Muscle layer of colon (tissue), 2 donors: ENCODE measurements around the gene B4GALT1.
A peak's percentile ranks its signal among the peaks of the same experiment; 100 is the strongest.

Source experiments
- H3K27ac ChIP-seq: one replicate; pipeline ENCODE4 v1.7.0; 2013; ENCODE audit warnings: low read depth, mild to moderate bottlenecking, low read length, moderate library complexity
- H3K27me3 ChIP-seq, 2 donors: one replicate each; pipeline ENCODE4 v1.7.0; 2013; ENCODE audit warnings: low read length in 2 of 2, mild to moderate bottlenecking in 2 of 2; ENCODE audit not compliant: insufficient read depth in 2 of 2, control insufficient read depth in 1 of 2
- H3K36me3 ChIP-seq: one replicate; pipeline ENCODE4 v1.7.0; 2013; ENCODE audit warnings: mild to moderate bottlenecking, low read length; ENCODE audit not compliant: insufficient read depth
- H3K4me1 ChIP-seq: one replicate; pipeline ENCODE4 v1.7.0; 2013; ENCODE audit warnings: mild to moderate bottlenecking, low read length; ENCODE audit not compliant: insufficient read depth
- H3K4me3 ChIP-seq, 2 donors: one replicate each; pipeline ENCODE4 v1.7.0; 2013; ENCODE audit warnings: low read length in 2 of 2, low read depth in 1 of 2, mild to moderate bottlenecking in 1 of 2, moderate library complexity in 1 of 2
- H3K9ac ChIP-seq: one replicate; pipeline ENCODE4 v1.7.0; 2013; ENCODE audit warnings: low read length
- H3K9me3 ChIP-seq: one replicate; pipeline ENCODE4 v1.7.0; 2013; ENCODE audit warnings: mild to moderate bottlenecking, low read length
- donor health status: abdominal sarcoma.
- donor health status: Adenocarcinoma of cecum.

B4GALT1 gene

DNA sequence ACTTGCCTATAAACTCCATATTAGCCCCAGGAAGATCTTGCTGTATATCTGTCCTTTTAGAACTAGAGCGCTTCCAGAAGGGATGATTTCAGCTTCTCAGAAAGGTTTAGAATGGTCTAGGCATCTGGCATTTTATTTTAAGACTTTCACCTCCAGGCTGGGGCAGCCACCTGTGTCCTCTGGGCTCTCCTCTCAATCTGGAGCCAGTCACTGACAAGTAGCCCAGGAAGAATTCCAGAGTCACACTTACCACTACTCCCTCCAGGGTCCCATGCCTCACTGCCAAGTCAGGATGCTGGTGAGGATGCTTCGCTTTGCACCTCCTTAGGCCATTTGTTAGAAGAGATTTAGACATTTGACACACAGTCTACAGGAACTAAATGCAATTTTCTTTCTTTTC, 20.8 kb downstream of the B4GALT1 start:
- Histone ChIP-seq H3K9me3 (no peaks in the 10 kb centered on the region), H3K4me1 (peaks cover 56% of the 10 kb centered on the region), H3K9ac (no peak overlapping the region), H3K4me3 (no peak overlapping the region), H3K36me3 (no peaks in the 10 kb centered on the region), H3K27ac (no peak overlapping the region), H3K27me3 (no peaks in the 10 kb centered on the region)

DNA sequence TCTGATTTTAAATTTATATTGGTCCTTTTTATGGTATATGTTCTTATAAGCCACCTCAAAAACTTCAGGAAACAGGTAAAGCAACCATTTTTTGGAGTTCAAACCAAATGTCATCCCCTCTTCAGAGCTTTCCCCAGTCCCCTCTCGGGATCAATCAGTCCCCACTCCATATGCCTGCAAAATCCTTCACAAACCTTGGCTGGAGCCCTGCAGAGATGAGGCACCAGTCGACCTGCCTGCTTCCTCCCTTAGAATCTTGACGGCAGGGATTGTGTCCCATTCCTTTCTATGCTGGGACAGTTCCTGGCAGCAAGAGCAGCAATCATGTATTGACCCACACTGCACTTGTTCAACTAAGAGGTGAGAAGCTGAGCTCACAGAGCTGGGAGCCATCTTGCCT, 22.6 kb downstream of the B4GALT1 start:
- Histone ChIP-seq H3K9me3 (no peaks in the 10 kb centered on the region), H3K36me3 (no peaks in the 10 kb centered on the region), H3K4me1 (peaks cover 61% of the 10 kb centered on the region), H3K27me3 (no peaks in the 10 kb centered on the region), H3K9ac (no peak overlapping the region), H3K4me3 (no peak overlapping the region), H3K27ac (no peak overlapping the region)

DNA sequence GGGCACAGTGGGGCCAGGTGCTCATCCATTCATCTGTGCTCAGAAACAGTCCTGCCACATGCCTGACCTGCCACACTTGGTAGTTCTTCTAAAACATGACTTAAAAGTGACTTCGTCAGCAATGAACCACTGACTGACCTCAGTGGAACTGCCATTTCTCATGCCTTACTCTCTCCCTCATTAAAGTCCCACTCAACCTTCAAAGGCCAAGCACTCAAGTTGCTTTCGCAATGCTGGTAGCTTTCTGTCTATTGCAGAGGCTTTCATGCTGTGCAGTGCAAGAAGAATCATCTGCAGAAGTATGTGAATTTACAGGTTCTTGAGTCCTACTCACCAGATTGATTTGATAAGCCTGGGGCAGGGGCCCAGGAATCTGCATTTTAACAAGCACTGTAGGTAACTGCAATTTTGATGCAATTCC, 23.9 kb downstream of the B4GALT1 start:
- H3K4me1 ChIP-seq: peaks cover 68% of the 10 kb centered on the region

DNA sequence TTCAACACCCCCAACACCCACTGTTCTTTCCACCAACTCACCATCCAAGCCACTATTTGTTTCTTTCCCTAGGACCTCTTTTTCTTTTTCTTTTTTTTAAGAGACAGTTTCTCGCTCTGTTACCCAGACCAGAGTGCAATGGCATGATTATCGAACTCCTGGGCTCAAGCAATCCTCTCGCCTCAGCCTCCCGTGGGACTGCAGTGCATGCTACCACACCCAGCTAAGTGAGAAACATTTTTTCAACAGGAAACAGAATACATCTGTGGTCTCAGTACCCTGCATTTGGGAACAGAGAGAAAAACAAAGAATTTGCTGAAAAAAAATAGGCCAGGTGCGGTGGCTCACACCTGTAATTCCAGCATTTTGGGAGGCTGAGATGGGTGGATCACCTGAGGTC, 24.6 kb downstream of the B4GALT1 start:
- no peak overlapping the region for H3K4me3 ChIP-seq
- H3K9ac ChIP-seq: no peak overlapping the region
- no peak overlapping the region for H3K27ac ChIP-seq
- H3K4me1 ChIP-seq: peaks cover 66% of the 10 kb centered on the region
- no peaks in the 10 kb centered on the region for H3K36me3 ChIP-seq
- no peaks in the 10 kb centered on the region for H3K9me3 ChIP-seq
- H3K27me3 ChIP-seq: no peaks in the 10 kb centered on the region

More for the DNA sequence above, 23.9 kb downstream of the B4GALT1 start:
- H3K9me3 ChIP-seq: no peaks in the 10 kb centered on the region
- no peaks in the 10 kb centered on the region for H3K36me3 ChIP-seq
- H3K27ac ChIP-seq: no peak overlapping the region
- H3K4me3 ChIP-seq: no peak overlapping the region
- no peak overlapping the region for H3K9ac ChIP-seq
- no peaks in the 10 kb centered on the region for H3K27me3 ChIP-seq

DNA sequence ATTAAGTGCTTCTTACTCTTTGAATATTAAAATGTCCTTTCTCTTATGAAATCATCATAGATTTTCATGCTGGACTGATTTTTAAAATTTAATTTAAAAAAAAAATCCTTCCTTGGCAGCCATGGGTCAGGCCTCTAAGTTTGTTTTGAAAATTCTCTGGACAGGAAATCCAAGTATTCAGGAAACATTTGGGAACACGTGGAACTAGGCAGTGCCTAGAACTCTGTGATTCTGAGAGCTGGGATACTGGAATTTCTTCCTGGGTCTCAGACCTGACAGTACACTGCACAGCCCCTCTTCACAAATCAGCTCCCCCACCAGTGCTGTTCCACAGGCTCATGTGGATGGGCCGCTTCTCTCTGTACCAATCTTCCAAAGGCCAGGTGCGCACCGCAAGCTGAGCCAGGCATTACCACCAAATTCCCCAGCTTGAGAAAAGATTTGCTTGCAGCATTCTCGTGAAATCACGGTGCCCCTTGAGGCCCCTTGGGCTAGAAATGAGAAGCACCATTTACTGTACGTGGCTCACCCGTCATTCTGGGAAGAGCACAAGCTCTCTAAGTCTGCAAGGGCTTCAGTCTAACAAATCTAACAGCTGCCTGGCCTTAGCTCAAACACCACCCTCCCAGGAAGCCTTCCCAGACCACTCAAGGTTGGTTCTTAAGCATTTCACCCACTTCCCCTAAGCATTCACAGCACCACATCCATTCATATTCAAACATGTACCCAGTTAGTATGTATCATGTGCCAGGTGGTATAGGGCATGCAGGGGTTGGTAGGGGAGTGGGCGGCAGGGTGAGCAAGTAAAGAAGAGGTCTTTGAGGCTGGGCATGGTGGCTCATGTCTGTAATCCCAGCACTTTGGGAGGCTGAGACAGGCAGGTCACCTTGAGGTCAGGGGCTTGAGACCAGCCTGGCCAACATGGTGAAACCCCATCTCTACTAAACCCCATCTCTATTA, 26.5 kb downstream of the B4GALT1 start:
- Histone ChIP-seq H3K27me3 (no peaks in the 10 kb centered on the region), H3K4me3 (peak overlapping the region in 1 of 2 donors; percentile 48), H3K9ac (no peak overlapping the region), H3K27ac (peak overlapping the region; percentile 36), H3K4me1 (peaks cover 70% of the 10 kb centered on the region), H3K9me3 (no peaks in the 10 kb centered on the region), H3K36me3 (no peaks in the 10 kb centered on the region)

DNA sequence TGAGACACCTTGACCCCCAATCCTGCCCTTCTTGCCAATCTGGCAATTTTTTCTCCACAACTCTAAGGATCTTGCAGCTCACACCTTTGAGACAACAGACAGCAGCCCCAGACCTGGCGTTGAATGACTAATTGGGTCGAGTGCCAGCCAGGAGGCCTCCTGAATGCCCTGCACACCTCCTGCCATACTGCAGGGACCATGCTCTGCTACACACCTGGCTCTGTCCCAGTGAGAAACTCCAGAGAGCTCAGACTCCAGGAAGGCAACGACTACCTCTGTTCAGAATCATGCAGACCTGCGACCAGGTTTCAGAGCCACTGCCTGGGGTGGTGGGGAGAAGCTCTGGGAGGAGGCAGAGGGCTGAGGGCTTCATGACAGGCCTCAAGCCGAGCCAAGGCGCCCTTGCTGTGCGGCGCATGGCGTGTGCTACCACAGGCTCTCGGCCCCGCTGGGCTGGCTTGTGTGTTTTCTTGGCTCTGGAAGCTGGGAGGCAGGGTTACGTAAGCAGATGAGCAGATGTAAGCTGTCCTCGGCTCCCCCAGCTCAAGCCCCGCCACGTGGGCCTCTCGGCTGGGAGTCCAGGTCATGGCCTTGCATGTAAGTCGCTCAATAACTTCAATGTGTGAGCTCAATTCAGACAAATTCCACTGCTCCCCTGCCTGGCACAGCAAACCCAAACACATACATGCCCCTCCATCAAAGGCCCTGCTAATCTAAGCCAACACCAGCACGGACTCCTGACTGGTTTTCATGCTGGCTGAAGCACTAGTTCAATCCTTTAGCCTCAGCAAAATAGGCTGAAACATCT, 27.5 kb downstream of the B4GALT1 start:
- peaks cover 70% of the 10 kb centered on the region for H3K4me1 ChIP-seq
- peak overlapping the region in 1 of 2 donors; percentile 48 for H3K4me3 ChIP-seq
- no peaks in the 10 kb centered on the region for H3K9me3 ChIP-seq
- H3K27me3 ChIP-seq: no peaks in the 10 kb centered on the region
- peak overlapping the region; percentile 36 for H3K27ac ChIP-seq
- H3K9ac ChIP-seq: no peak overlapping the region
- peaks cover 5% of the 10 kb centered on the region for H3K36me3 ChIP-seq

DNA sequence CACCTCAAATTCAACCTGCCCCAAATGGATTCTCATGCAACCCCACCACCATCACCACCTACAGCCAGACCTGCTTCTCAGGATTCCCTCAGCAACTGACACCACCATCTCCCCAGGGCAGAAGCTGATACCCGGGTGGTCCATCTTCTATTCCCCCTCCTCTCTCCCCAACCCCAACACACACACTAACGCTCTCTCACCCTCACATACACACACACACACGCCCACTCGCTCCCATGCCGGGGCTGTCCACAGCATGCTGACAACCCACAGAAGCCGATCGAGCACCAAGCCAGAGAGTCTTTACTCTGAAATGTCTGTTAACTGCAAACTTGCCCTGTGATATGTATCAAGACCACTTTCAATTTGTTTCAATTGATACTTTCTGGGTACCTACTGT, 28.4 kb downstream of the B4GALT1 start:
- peaks cover 14% of the 10 kb centered on the region for H3K36me3 ChIP-seq
- peaks cover 67% of the 10 kb centered on the region for H3K4me1 ChIP-seq
- no peak overlapping the region for H3K27ac ChIP-seq

DNA sequence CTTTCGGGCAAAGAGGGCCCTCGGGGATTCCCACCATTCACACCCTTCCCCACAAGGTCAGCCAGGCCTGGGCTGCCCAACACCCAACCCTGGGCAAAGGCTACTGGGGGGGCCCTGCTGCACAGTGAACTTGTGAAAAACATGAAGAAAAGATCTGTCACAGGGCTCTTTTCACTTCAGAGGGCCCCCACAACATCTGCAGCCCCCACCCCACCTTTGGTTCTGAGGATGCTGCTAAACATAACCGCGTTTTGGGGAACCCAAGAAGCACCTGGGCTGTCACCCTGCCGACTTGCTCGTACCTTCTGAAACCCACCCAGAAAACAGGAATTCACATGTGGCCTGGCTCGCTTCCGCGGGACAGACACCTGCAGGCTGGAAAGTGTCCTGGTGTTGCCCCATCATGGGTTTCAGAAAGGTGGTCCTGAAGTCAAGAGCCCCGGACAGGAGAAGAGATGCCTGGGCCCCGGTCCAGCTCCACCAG, 29.3 kb downstream of the B4GALT1 start:
- H3K9me3 ChIP-seq: no peaks in the 10 kb centered on the region
- no peak overlapping the region for H3K27ac ChIP-seq
- H3K27me3 ChIP-seq: no peaks in the 10 kb centered on the region
- H3K36me3 ChIP-seq: peaks cover 20% of the 10 kb centered on the region
- H3K4me3 ChIP-seq: no peak overlapping the region
- peaks cover 60% of the 10 kb centered on the region for H3K4me1 ChIP-seq
- H3K9ac ChIP-seq: no peak overlapping the region

More for the DNA sequence above, 28.4 kb downstream of the B4GALT1 start:
- H3K9me3 ChIP-seq: no peaks in the 10 kb centered on the region
- H3K4me3 ChIP-seq: no peak overlapping the region
- H3K27me3 ChIP-seq: no peaks in the 10 kb centered on the region
- no peak overlapping the region for H3K9ac ChIP-seq

DNA sequence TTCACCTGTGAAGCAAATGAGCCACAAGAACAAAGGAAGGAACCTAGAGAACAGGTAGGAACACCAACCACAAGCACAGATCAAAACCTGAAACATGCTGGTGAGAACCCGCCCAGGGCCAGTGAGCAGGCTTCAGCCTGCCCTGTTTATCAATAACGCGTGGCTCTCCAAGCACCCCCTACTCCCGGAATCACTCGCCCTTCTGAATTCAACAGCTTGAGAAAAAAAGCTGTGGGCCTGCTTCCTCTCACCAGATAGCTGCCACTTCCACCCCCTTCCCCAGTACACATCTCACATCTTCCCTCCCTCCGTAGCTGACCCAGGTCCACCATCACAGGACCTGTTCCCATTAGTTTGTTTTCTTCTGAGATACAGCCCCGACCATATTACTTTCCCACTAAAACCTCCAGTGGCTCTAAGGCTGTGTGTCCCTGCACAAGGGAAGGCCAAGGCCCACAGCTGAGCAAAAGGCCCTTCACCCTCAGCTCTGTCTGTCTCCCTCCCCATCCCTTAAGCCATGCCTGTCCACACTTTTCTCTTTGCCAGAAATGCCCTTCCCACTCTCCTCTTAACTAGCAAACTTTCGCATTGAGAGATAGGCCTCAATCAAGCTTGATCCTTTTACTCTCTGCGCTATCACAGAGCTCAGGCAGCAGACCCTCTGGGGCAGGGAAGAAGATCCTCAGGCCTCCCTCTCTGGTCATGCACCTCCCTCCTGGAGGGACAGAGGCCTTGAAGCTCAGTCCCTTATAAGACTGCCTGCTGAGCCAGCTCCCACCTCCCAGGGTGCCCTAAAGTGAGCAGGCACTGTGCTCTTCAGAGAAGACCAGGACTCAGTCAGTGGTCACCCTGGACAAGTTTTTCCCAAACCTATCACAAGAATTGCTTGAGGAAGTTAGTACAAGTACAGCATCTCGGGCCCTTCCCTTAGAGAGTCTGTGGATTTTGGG, 30.1 kb downstream of the B4GALT1 start:
- Histone ChIP-seq H3K4me3 (no peak overlapping the region), H3K27me3 (no peaks in the 10 kb centered on the region), H3K4me1 (peaks cover 54% of the 10 kb centered on the region), H3K27ac (no peak overlapping the region), H3K9ac (no peak overlapping the region), H3K9me3 (no peaks in the 10 kb centered on the region), H3K36me3 (peaks cover 25% of the 10 kb centered on the region)

DNA sequence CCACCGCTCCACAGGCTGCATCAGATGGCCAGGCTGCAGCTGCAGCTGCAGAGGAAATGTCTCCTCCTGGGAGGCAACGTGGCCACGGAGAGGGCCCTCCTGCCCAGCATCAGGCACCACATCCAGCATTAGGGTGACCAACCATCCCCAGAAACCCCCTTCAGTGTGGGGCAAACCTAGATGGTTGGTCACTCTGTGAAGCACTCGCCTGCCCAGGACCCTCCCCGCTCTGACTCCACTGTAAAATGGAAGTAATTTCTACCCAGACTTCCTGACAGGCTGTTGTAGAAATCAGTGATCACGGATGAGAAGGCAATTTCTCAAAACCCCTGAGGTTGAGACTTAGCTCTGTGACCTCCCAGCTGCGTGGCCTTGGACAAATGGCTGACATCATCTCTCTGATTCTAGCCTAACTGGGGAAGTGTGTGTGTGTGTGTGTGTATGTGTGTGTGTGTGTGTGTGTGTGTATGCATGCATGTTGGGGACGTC, 31.6 kb downstream of the B4GALT1 start:
- Histone ChIP-seq H3K9ac (no peak overlapping the region), H3K4me3 (no peak overlapping the region), H3K27me3 (no peaks in the 10 kb centered on the region), H3K36me3 (peaks cover 26% of the 10 kb centered on the region), H3K4me1 (peaks cover 40% of the 10 kb centered on the region), H3K9me3 (no peaks in the 10 kb centered on the region), H3K27ac (no peak overlapping the region)
